ENCODE data around the gene SNRK. TPM values are rescaled to one million over a fixed set of nuclear protein-coding genes. Genes with fewer than 3 reads are reported as not detected.
"Not testable (repeated sequence)": the region's sequence is repeated elsewhere in the genome, so short reads cannot be mapped to it uniquely, and the experiment has no call there.

The SNRK gene
- total RNA-seq, 2 experiments from 2014 or later = 55.5 to 55.7 TPM

DNA sequence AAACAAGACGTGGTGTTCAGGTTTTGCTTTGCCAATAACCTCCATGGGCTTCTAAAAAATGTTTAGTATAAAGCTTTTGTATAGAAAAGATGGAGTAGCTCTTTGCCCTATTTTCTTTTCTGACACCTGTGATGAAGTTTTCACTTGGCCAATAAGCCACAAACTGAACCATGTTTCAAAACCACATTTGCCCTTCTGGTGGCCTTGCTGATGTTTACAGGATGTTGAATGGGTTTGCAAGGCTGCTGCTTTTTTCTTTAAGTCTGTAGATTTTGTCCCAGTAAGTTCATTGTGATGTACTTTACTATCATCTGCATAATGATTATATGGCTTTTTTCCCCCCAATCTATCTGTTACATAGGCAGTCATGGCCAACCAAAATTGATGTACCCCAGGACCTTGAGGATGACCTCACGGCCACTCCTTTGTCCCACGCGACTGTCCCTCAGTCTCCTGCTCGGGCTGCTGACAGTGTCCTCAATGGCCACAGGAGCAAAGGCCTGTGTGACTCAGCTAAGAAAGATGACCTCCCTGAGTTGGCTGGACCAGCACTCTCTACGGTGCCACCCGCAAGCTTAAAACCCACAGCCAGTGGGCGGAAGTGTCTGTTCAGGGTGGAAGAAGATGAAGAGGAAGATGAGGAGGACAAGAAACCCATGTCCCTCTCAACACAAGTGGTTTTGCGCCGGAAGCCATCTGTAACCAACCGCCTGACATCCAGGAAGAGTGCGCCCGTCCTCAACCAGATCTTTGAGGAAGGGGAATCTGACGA is 60.8 kb downstream of the SNRK start:
- CTCF ChIA-PET = interaction anchor here (0.6 to 4.5 kb wide), 19 partner anchors 8 to 770 kb away, joined by 3 to 28 read pairs (median 5); partner anchors contain the start of gene SNRK
- ATAC-seq = peak; percentile 62
- H3K4me1 Mint-ChIP-seq (ENCODE audit: low read depth) = peaks cover 82% of the 10 kb centered on the region
- peaks cover 95% of the 10 kb centered on the region for H3K36me3 Mint-ChIP-seq (ENCODE audit: low read depth)
- peaks cover 15% of the 10 kb centered on the region for H3K9me3 Mint-ChIP-seq (ENCODE audit: insufficient read depth)
- POLR2A ChIA-PET = interaction anchor here (0.5 to 4.1 kb wide), 13 partner anchors 10 to 184 kb away, joined by 3 to 29 read pairs (median 4); partner anchors contain the start of gene SNRK
- no peaks in the 10 kb centered on the region for H3K27me3 Mint-ChIP-seq (ENCODE audit: low read depth)
- peak overlapping the region; percentile 97 for H3K27ac Mint-ChIP-seq
- peak overlapping the region; percentile 73 for H3K4me3 Mint-ChIP-seq
- peak; percentile 85 for DNase-seq

DNA sequence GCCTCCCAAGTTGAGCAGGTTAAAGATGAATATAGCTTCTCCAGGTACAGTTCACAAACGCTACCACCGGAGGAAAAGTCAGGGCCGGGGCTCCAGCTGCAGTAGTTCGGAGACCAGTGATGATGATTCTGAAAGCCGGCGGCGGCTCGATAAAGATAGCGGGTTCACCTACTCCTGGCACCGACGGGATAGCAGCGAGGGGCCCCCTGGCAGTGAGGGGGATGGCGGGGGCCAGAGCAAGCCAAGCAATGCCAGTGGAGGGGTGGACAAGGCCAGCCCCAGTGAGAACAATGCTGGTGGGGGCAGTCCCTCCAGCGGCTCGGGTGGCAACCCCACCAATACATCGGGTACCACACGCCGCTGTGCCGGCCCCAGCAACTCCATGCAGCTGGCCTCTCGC is 61.4 kb downstream of the SNRK start:
- DNase-seq (no peak), ATAC-seq (no peak)
- Mint-ChIP-seq H3K4me3 (peak overlapping the region; percentile 73), H3K27ac (peak overlapping the region; percentile 97), H3K27me3 (ENCODE audit: low read depth) (no peaks in the 10 kb centered on the region), H3K36me3 (ENCODE audit: low read depth) (peaks cover 95% of the 10 kb centered on the region), H3K4me1 (ENCODE audit: low read depth) (peaks cover 76% of the 10 kb centered on the region), H3K9me3 (ENCODE audit: insufficient read depth) (peaks cover 21% of the 10 kb centered on the region)
- POLR2A ChIA-PET = interaction anchor here (0.9 to 4.1 kb wide), 7 partner anchors 27 to 185 kb away, joined by 3 to 29 read pairs (median 3); partner anchors contain the start of gene SNRK
- CTCF ChIA-PET = interaction anchor here (1.1 to 4.5 kb wide), 8 partner anchors 9 to 185 kb away, joined by 3 to 28 read pairs (median 7); no protein-coding TSS in a partner anchor

- ATAC-seq (no peak), DNase-seq (no peak)
- CTCF ChIA-PET = interaction anchor here (1.5 to 4.5 kb wide), 4 partner anchors 10 to 155 kb away, joined by 3 to 25 read pairs (median 7); no protein-coding TSS in a partner anchor
- Mint-ChIP-seq H3K36me3 (ENCODE audit: low read depth) (peaks cover 94% of the 10 kb centered on the region), H3K9me3 (ENCODE audit: insufficient read depth) (peaks cover 26% of the 10 kb centered on the region), H3K4me3 (peak overlapping the region; percentile 6), H3K27me3 (ENCODE audit: low read depth) (no peaks in the 10 kb centered on the region), H3K27ac (peak overlapping the region; percentile 97), H3K4me1 (ENCODE audit: low read depth) (peaks cover 70% of the 10 kb centered on the region)
- POLR2A ChIA-PET = interaction anchor here (1.4 to 4.1 kb wide), 2 partner anchors 52 to 186 kb away, joined by 6 to 29 read pairs; no protein-coding TSS in a partner anchor
Measured at GRCh38 chr3:43348350-43348749, 62.0 kb downstream of the SNRK start.

- ChIA-PET POLR2A (interaction anchor here (1.4 kb wide), 1 partner anchor 186 kb away, joined by 6 read pairs; no protein-coding TSS in a partner anchor), CTCF (interaction anchor here (1.8 kb wide), 1 partner anchor 29 kb away, joined by 9 read pairs; no protein-coding TSS in a partner anchor)
- peak overlapping the region; percentile 81 for H3K27ac Mint-ChIP-seq
- no peaks in the 10 kb centered on the region for H3K27me3 Mint-ChIP-seq (ENCODE audit: low read depth)
- peaks cover 31% of the 10 kb centered on the region for H3K9me3 Mint-ChIP-seq (ENCODE audit: insufficient read depth)
- no peak for DNase-seq
- peaks cover 94% of the 10 kb centered on the region for H3K36me3 Mint-ChIP-seq (ENCODE audit: low read depth)
- H3K4me1 Mint-ChIP-seq (ENCODE audit: low read depth) = peaks cover 63% of the 10 kb centered on the region
- H3K4me3 Mint-ChIP-seq = no peak overlapping the region
- ATAC-seq = no peak
Measured at GRCh38 chr3:43348852-43349574, 62.7 kb downstream of the SNRK start.

- Mint-ChIP-seq H3K4me1 (ENCODE audit: low read depth) (peaks cover 57% of the 10 kb centered on the region), H3K27ac (no peak overlapping the region), H3K4me3 (no peak overlapping the region), H3K27me3 (ENCODE audit: low read depth) (no peaks in the 10 kb centered on the region), H3K36me3 (ENCODE audit: low read depth) (peaks cover 94% of the 10 kb centered on the region), H3K9me3 (ENCODE audit: insufficient read depth) (peaks cover 38% of the 10 kb centered on the region)
- no peak for DNase-seq
- CTCF ChIA-PET = interaction anchor here (1.8 kb wide), 1 partner anchor 29 kb away, joined by 9 read pairs; no protein-coding TSS in a partner anchor
- no peak for ATAC-seq
- POLR2A ChIA-PET = no interaction called here
Measured at GRCh38 chr3:43349716-43350115, 63.4 kb downstream of the SNRK start.

- ChIA-PET CTCF (interaction anchor here (0.7 to 1.3 kb wide), 2 partner anchors 24 to 62 kb away, joined by 3 read pairs; no protein-coding TSS in a partner anchor), POLR2A (interaction anchor here (1.4 kb wide), 1 partner anchor 57 kb away, joined by 3 read pairs; no protein-coding TSS in a partner anchor)
- ATAC-seq (no peak), DNase-seq (no peak)
- peaks cover 60% of the 10 kb centered on the region for H3K9me3 Mint-ChIP-seq (ENCODE audit: insufficient read depth)
- no peak overlapping the region for H3K27ac Mint-ChIP-seq
- no peak overlapping the region for H3K4me3 Mint-ChIP-seq
- H3K27me3 Mint-ChIP-seq (ENCODE audit: low read depth) = no peaks in the 10 kb centered on the region
- H3K4me1 Mint-ChIP-seq (ENCODE audit: low read depth) = peaks cover 22% of the 10 kb centered on the region
- peaks cover 85% of the 10 kb centered on the region for H3K36me3 Mint-ChIP-seq (ENCODE audit: low read depth)
Measured at GRCh38 chr3:43353393-43353792, 67.1 kb downstream of the SNRK start.

GRCh38 chr3:43353923-43354670 is 67.8 kb downstream of the SNRK start:
- peaks cover 14% of the 10 kb centered on the region for H3K4me1 Mint-ChIP-seq (ENCODE audit: low read depth)
- POLR2A ChIA-PET = interaction anchor here (1.4 kb wide), 1 partner anchor 58 kb away, joined by 3 read pairs; no protein-coding TSS in a partner anchor
- H3K27me3 Mint-ChIP-seq (ENCODE audit: low read depth) = no peaks in the 10 kb centered on the region
- H3K36me3 Mint-ChIP-seq (ENCODE audit: low read depth) = peaks cover 78% of the 10 kb centered on the region
- H3K4me3 Mint-ChIP-seq = no peak overlapping the region
- CTCF ChIA-PET = no interaction called here
- H3K9me3 Mint-ChIP-seq (ENCODE audit: insufficient read depth) = peaks cover 62% of the 10 kb centered on the region
- H3K27ac Mint-ChIP-seq = no peak overlapping the region
- ATAC-seq (no peak), DNase-seq (no peak)

GRCh38 chr3:43356033-43356432 is 69.7 kb downstream of the SNRK start:
- H3K27ac Mint-ChIP-seq = peak overlapping the region; percentile 17
- DNase-seq; H3K4me3 Mint-ChIP-seq; ATAC-seq; H3K27me3 Mint-ChIP-seq (ENCODE audit: low read depth); H3K4me1 Mint-ChIP-seq (ENCODE audit: low read depth): not testable (repeated sequence)
- peaks cover 59% of the 10 kb centered on the region for H3K9me3 Mint-ChIP-seq (ENCODE audit: insufficient read depth)
- POLR2A ChIA-PET = interaction anchor here (1.2 to 1.7 kb wide), 2 partner anchors 17 to 33 kb away, joined by 3 to 4 read pairs; no protein-coding TSS in a partner anchor
- CTCF ChIA-PET = interaction anchor here (1.0 to 1.9 kb wide), 4 partner anchors 9 to 147 kb away, joined by 3 to 5 read pairs (median 4); no protein-coding TSS in a partner anchor
- H3K36me3 Mint-ChIP-seq (ENCODE audit: low read depth) = peaks cover 58% of the 10 kb centered on the region

GRCh38 chr3:43361077-43361476 is 74.7 kb downstream of the SNRK start:
- Mint-ChIP-seq H3K4me3 (no peak overlapping the region), H3K36me3 (ENCODE audit: low read depth) (peaks cover 13% of the 10 kb centered on the region), H3K9me3 (ENCODE audit: insufficient read depth) (peaks cover 14% of the 10 kb centered on the region), H3K4me1 (ENCODE audit: low read depth) (peaks cover 2% of the 10 kb centered on the region), H3K27me3 (ENCODE audit: low read depth) (no peaks in the 10 kb centered on the region), H3K27ac (no peak overlapping the region)
- POLR2A ChIA-PET = interaction anchor here (0.6 kb wide), 2 partner anchors 69 to 333 kb away, joined by 3 read pairs; no protein-coding TSS in a partner anchor
- CTCF ChIA-PET = no interaction called here
- DNase-seq = no peak
- no peak for ATAC-seq

- POLR2A ChIA-PET = no interaction called here
- H3K4me1 Mint-ChIP-seq (ENCODE audit: low read depth) = peaks cover 2% of the 10 kb centered on the region
- H3K27ac Mint-ChIP-seq = no peak overlapping the region
- peaks cover 11% of the 10 kb centered on the region for H3K9me3 Mint-ChIP-seq (ENCODE audit: insufficient read depth)
- DNase-seq = no peak
- no peak for ATAC-seq
- H3K27me3 Mint-ChIP-seq (ENCODE audit: low read depth) = no peaks in the 10 kb centered on the region
- H3K36me3 Mint-ChIP-seq (ENCODE audit: low read depth) = peaks cover 9% of the 10 kb centered on the region
- CTCF ChIA-PET = no interaction called here
- H3K4me3 Mint-ChIP-seq = no peak overlapping the region
Measured at GRCh38 chr3:43362183-43362582, 75.8 kb downstream of the SNRK start.

DNA sequence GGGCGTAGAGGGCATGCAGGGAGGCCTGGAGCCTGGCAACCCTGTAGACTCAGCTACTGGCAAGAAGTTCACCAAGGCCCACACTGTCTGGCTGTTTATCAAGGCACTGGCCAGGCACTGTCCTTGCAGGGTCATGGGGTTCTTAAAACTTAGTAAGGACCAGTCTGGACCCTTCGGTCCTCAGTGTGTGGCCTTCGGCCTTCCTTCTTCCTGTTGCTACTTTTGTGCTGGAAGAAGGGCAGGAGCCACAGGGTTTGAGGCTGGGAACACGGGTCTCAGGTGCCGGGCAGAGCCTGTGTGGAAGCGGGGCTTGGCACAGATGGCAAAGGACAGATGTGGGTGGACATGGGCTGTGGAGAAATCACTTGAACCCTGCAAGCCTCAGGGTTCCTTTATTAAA is 76.6 kb downstream of the SNRK start:
- peaks cover 2% of the 10 kb centered on the region for H3K4me1 Mint-ChIP-seq (ENCODE audit: low read depth)
- DNase-seq (no peak), ATAC-seq (no peak)
- ChIA-PET POLR2A (no interaction called here), CTCF (no interaction called here)
- H3K27ac Mint-ChIP-seq = no peak overlapping the region
- H3K9me3 Mint-ChIP-seq (ENCODE audit: insufficient read depth) = peaks cover 5% of the 10 kb centered on the region
- no peaks in the 10 kb centered on the region for H3K27me3 Mint-ChIP-seq (ENCODE audit: low read depth)
- H3K4me3 Mint-ChIP-seq = no peak overlapping the region
- peaks cover 3% of the 10 kb centered on the region for H3K36me3 Mint-ChIP-seq (ENCODE audit: low read depth)

Data from activated CD8-positive, alpha-beta T cell treated with anti-CD3 and anti-CD28 coated beads, Interleukin-2, amount 10 ng/mL, durations not matched to agents 7 days and 5 days (primary cell).